Stimulated activated naive B cell treated with anti-CD40 and anti-IgM and Interleukin-4, amounts not matched to agents 10 μg/mL and 1 μg/mL and 100 μg/mL, for 72 hours (primary cell): ENCODE measurements around the gene ARHGAP8.
A peak's percentile ranks its signal among the peaks of the same experiment; 100 is the strongest.

Experiments used
- ATAC-seq, 2 donors: fragments of 150-1000 bp; cut with Tn5 transposase; replicated peaks; 2 replicates each; pipeline ENCODE4 v1.10.0; 2021; ENCODE audit warnings: moderate library complexity in 1 of 2
- DNase-seq: peaks from one replicate; pipeline ENCODE4 v3.0.0; 2021
- H3K27ac Mint-ChIP-seq: one replicate; pipeline ENCODE4 v1.8.0; 2022; ENCODE audit warnings: mild to moderate bottlenecking, mixed read lengths
- H3K27me3 Mint-ChIP-seq, 2 donors: one replicate each; pipeline ENCODE4 v1.8.0; 2022; ENCODE audit warnings: mixed read lengths in 2 of 2
- H3K36me3 Mint-ChIP-seq, 2 donors: one replicate each; pipeline ENCODE4 v1.8.0; 2022; ENCODE audit warnings: mixed read lengths in 2 of 2, mild to moderate bottlenecking in 1 of 2
- H3K4me1 Mint-ChIP-seq, 2 donors: one replicate each; pipeline ENCODE4 v1.8.0; 2022; ENCODE audit warnings: mixed read lengths in 2 of 2, mild to moderate bottlenecking in 1 of 2
- H3K4me3 Mint-ChIP-seq, 2 donors: one replicate each; pipeline ENCODE4 v1.8.0; 2022; ENCODE audit warnings: mild to moderate bottlenecking in 2 of 2, mixed read lengths in 2 of 2, moderate library complexity in 1 of 2
- H3K9me3 Mint-ChIP-seq, 2 donors: one replicate each; pipeline ENCODE4 v1.8.0; 2022; ENCODE audit warnings: mixed read lengths in 2 of 2, mild to moderate bottlenecking in 1 of 2

ARHGAP8 gene

DNA sequence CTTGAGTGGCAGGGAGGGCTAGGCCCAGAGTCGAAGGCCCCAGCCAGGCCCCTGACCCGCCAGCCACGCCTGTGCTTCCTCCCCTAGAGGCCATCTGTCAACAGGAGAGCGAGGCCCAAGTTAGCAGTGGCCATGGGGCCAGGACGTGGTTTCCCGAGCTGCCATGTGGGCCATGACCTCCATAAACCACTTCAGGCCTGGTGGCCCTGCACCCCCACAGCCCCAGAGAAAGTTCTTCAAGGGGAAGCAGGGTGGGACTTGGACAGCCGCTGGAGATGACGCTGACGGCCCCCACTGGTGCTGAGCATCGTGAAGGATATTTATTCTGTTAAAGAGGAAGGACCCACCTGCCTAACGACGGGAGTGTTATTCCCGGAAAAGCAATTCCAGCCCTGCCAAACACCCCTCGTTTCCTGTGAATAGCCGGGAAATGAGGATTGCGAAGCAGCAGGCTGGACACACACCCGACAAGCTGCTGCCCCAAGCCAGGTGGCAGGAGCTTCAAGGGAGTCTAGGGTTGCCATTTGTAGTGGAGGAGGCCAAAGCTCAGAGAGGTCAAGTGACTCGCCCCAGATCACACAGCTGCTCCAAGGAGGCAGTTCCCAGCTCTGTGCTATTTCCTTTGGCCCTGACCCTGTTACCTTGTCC lies 37.5 kb upstream of the ARHGAP8 start:
- Mint-ChIP-seq H3K9me3 (no peaks in the 10 kb centered on the region), H3K4me1 (peaks cover 21 to 36% of the 10 kb centered on the region in 2 donors), H3K4me3 (no peak overlapping the region), H3K27me3 (no peaks in the 10 kb centered on the region), H3K27ac (no peak overlapping the region), H3K36me3 (peaks cover 4 to 11% of the 10 kb centered on the region in 2 donors)
- ATAC-seq, result no peak
- no peak for DNase-seq

DNA sequence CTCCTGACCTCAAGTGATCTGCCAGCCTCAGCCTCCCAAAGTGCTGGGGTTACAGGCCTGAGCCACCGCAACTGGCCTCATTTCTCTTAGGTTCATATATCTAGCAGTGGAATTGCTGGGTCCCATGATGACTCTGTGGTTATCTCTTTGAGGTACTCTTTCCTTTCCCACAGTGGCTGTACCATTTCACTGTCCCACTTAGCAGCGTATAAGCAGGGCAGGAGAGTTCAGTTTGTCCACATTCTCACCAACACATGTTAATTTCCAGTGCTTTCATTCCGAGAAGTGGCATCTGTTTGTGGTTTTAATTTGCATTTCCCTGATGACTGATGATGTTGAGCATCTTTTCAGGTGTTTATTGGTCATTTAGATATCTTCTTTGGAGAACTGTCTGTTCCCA lies 34.0 kb upstream of the ARHGAP8 start:
- no peak overlapping the region for H3K27ac Mint-ChIP-seq
- H3K27me3 Mint-ChIP-seq, result no peaks in the 10 kb centered on the region
- DNase-seq (no peak), ATAC-seq (peak; percentile 63 to 92)
- H3K9me3 Mint-ChIP-seq, result no peaks in the 10 kb centered on the region
- H3K4me3 Mint-ChIP-seq, result no peak overlapping the region
- peaks cover 2 to 10% of the 10 kb centered on the region in 2 donors for H3K4me1 Mint-ChIP-seq
- peaks cover 5 to 22% of the 10 kb centered on the region in 2 donors for H3K36me3 Mint-ChIP-seq

DNA sequence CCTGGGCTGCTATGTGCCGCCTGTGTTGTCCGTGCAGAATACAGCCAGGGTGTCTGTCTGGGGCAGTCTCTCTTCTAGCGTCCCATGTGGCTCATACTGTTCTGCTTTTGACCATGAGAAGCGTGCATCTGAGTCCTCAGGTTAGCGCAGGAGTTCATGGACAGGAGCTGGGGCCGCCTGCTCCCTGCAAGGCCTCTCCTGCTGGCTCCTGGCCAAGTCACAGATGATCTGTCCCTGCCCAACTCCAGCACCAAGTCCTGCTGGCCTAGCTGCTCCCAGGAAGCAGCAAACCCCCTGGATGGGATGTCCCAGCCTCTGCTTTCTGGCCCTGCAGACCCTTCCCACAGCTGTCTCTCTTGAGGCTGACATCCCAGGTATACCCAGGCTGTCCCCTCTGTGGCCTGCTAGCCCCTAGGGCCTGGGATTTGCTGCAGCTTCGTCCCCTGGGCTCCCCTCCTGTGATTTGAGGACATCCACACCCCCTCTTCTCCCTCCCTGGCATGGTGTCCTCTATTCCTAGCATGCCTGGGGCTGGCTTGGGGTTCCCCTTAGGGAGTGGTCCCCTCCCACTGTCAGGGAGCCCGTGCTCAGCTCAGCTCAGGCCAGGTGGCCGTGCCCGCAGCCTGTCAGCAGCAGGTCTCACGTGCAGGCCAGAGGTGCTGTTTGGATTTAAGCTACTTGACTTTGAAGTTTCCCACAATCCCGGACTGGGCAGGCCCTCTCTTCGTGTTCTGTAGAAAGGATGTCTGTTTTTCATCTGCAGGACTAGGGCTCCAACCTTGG lies 32.6 kb upstream of the ARHGAP8 start:
- Mint-ChIP-seq H3K9me3 (no peaks in the 10 kb centered on the region), H3K36me3 (peaks cover 7 to 22% of the 10 kb centered on the region in 2 donors), H3K27ac (no peak overlapping the region), H3K4me3 (no peak overlapping the region), H3K4me1 (peaks cover 2 to 10% of the 10 kb centered on the region in 2 donors), H3K27me3 (no peaks in the 10 kb centered on the region)
- no peak for DNase-seq
- ATAC-seq, result no peak

DNA sequence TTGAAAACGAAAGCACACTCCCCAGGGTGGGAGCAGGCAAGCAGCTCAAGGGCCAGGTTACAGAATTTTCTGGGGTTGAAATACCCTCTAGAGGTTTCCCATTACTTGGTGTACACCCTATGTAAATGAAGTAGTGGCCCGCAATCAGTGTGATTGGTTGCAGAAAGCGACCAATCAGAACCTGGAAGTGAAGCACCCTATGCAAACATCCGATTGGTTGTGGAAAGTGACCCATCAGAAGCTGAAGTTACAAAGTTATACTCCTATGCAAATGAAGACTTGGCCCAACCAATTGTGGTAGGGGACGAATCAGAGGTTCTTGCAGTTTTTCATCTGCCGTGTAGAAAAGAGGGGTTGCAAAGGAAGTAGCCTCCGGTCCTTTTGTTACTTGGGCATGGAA lies 31.2 kb upstream of the ARHGAP8 start:
- peaks cover 2 to 10% of the 10 kb centered on the region in 2 donors for H3K4me1 Mint-ChIP-seq
- H3K27ac Mint-ChIP-seq, result no peak overlapping the region
- DNase-seq (no peak), ATAC-seq (no peak)
- H3K9me3 Mint-ChIP-seq, result no peaks in the 10 kb centered on the region
- no peaks in the 10 kb centered on the region for H3K27me3 Mint-ChIP-seq
- peaks cover 14 to 30% of the 10 kb centered on the region in 2 donors for H3K36me3 Mint-ChIP-seq
- no peak overlapping the region for H3K4me3 Mint-ChIP-seq

DNA sequence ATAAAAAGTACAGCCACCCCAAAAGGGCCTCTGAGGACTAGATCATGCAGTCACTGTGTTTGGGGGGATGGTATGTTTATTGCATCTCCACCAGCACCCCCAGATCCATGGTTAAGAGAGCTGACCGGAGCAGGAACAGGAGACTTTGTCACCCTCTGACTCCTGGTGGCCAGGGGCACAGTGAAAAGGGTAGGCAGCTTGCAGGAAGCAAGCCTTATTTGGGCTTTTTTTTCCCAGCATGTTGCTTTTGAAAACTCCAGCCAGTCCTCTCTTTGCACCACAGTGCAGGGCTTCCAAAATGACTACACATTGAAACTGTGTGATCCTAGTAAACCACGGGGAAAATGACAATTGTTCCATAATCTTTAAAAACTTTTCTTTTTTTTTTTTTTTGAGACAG lies 29.8 kb upstream of the ARHGAP8 start:
- Mint-ChIP-seq H3K9me3 (no peaks in the 10 kb centered on the region), H3K4me3 (no peak overlapping the region), H3K4me1 (peaks cover 2 to 10% of the 10 kb centered on the region in 2 donors), H3K27ac (no peak overlapping the region), H3K36me3 (peaks cover 14 to 33% of the 10 kb centered on the region in 2 donors), H3K27me3 (no peaks in the 10 kb centered on the region)
- DNase-seq (no peak), ATAC-seq (no peak)

DNA sequence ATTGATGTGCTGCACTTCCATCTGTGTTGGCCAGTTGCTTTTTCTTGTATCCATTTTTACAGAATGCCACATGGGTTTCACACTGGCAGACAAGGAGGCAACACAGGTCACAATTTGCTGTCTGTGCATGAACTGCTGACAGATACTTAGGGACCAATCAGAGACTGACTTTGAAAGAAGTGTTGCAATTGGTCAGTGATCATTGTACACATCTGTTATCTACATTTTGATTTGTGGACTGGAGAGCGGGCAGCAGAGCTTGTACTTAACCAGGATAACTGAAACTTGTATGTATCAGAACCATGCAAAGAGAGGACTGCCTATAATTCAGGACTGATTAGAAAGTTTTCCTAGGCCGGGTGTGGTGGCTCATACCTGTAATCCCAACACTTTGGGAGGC lies 28.6 kb upstream of the ARHGAP8 start:
- Mint-ChIP-seq H3K27me3 (peaks cover 0 to 9% of the 10 kb centered on the region in 2 donors), H3K36me3 (peaks cover 14 to 31% of the 10 kb centered on the region in 2 donors), H3K4me1 (peaks cover 6 to 11% of the 10 kb centered on the region in 2 donors), H3K4me3 (no peak overlapping the region), H3K27ac (no peak overlapping the region), H3K9me3 (no peaks in the 10 kb centered on the region)
- no peak for DNase-seq
- peak in 1 of 2 donors; percentile 33 for ATAC-seq

DNA sequence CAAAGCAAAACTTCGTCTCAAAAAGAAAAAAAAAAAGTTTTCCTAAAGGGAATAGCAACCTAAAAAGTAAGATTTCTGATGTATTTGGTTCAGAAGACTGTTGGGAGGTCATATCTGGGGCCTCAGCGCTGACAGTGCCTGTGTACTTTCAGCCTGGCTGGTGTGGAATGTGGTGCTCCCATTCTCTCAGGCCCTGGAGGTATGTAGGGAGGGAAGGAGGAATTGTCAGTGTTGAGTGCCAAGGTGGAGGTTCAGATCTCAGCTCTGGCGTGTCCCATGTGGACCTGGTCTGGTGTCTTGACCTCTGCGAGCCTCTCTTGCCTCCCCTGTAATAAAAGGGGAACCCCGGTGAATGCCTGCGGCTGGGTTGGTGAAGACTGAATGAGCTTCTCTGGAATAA lies 28.0 kb upstream of the ARHGAP8 start:
- Mint-ChIP-seq H3K27ac (no peak overlapping the region), H3K27me3 (peaks cover 0 to 15% of the 10 kb centered on the region in 2 donors), H3K36me3 (peaks cover 14 to 30% of the 10 kb centered on the region in 2 donors), H3K9me3 (no peaks in the 10 kb centered on the region), H3K4me3 (no peak overlapping the region), H3K4me1 (peaks cover 9 to 15% of the 10 kb centered on the region in 2 donors)
- ATAC-seq (no peak), DNase-seq (no peak)

DNA sequence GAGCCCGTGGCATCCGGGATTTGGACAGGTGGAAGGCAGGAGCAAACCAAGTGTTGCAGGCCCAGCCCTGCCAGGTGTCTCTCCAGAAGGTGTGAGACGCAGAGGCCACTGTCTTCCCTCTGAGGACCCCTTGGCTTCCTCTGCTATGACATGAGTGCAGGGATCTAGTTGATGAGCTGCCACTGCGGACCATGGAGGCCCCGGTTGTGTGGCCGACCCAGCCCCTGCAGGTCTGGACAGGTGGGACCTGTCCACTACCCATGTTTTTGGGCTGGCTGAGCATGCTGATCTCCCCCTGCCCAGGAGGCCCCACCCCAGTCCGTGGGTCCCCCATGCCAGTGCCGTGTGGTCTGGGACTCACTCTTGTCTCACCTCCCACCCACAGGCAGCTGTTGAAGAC lies 27.5 kb upstream of the ARHGAP8 start:
- H3K4me1 Mint-ChIP-seq, result peaks cover 8 to 19% of the 10 kb centered on the region in 2 donors
- H3K9me3 Mint-ChIP-seq, result no peaks in the 10 kb centered on the region
- H3K27me3 Mint-ChIP-seq, result peaks cover 0 to 20% of the 10 kb centered on the region in 2 donors
- H3K4me3 Mint-ChIP-seq, result no peak overlapping the region
- peaks cover 12 to 28% of the 10 kb centered on the region in 2 donors for H3K36me3 Mint-ChIP-seq
- ATAC-seq (no peak), DNase-seq (no peak)
- H3K27ac Mint-ChIP-seq, result no peak overlapping the region

DNA sequence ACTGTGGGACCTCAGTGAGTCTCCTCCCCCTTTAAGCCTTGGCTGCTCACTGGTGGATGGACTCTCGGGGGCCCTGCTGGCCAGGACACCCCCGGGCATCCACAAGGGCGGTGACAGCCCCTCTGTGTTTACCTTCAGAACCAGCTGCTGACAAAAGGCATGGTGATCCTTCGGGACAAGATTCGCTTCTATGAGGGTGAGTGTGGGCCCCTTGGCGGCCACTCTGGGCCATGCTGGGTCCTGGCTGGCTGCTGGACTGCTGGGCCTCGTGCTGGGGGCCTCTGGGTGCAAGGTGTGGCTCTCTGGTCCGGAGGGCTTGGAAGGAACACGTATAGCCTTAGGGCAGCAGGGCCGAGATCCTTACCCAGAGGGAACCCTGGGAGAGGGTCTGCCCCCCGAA lies 25.9 kb upstream of the ARHGAP8 start:
- ATAC-seq, result no peak
- Mint-ChIP-seq H3K4me3 (no peak overlapping the region), H3K27ac (no peak overlapping the region), H3K36me3 (peaks cover 12 to 24% of the 10 kb centered on the region in 2 donors), H3K27me3 (peaks cover 0 to 26% of the 10 kb centered on the region in 2 donors), H3K9me3 (no peaks in the 10 kb centered on the region), H3K4me1 (peaks cover 7 to 20% of the 10 kb centered on the region in 2 donors)
- no peak for DNase-seq

DNA sequence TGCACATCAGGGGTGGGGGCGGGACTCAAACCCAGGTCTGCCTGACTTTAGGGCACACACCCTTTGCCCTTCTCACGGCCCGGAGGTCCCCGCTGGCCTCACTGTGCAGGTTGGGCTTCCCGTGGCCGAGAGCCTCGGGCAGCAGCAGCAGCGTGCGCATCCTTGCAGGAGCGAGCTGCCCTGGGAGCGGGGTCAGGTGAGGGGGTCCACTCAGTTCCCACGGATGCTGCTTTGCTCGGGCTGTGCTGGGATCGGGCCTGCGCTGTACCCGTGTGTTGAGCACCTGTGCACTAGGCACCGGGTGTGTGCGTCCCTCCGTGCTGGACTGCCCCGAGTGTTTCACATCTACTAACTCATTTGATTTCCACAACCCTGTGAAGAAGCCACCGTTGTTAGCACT lies 25.2 kb upstream of the ARHGAP8 start:
- Mint-ChIP-seq H3K4me3 (no peak overlapping the region), H3K27ac (no peak overlapping the region), H3K4me1 (peaks cover 7 to 20% of the 10 kb centered on the region in 2 donors), H3K27me3 (peaks cover 0 to 26% of the 10 kb centered on the region in 2 donors), H3K36me3 (peaks cover 12 to 24% of the 10 kb centered on the region in 2 donors), H3K9me3 (no peaks in the 10 kb centered on the region)
- DNase-seq, result no peak
- ATAC-seq, result no peak

DNA sequence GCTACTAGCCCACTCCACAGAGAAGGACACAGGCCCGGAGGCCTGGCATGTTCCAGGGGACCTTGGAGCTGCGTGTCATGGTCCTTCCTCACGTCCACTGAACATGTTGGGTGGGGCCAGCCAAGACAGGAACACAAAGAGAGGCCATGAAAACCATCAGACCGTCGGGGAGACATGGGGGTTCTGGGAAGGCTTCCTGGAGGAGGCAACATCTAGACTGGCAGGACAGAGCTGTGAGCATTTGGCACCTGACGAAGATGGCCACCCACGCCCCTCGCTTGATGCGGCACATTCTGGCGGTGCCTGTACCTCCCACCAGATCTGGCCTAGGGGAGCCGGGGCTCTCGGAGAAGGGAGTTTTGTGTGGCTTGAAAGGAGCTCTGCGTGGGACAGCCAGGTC lies 24.7 kb upstream of the ARHGAP8 start:
- peaks cover 14 to 26% of the 10 kb centered on the region in 2 donors for H3K36me3 Mint-ChIP-seq
- peaks cover 0 to 26% of the 10 kb centered on the region in 2 donors for H3K27me3 Mint-ChIP-seq

DNA sequence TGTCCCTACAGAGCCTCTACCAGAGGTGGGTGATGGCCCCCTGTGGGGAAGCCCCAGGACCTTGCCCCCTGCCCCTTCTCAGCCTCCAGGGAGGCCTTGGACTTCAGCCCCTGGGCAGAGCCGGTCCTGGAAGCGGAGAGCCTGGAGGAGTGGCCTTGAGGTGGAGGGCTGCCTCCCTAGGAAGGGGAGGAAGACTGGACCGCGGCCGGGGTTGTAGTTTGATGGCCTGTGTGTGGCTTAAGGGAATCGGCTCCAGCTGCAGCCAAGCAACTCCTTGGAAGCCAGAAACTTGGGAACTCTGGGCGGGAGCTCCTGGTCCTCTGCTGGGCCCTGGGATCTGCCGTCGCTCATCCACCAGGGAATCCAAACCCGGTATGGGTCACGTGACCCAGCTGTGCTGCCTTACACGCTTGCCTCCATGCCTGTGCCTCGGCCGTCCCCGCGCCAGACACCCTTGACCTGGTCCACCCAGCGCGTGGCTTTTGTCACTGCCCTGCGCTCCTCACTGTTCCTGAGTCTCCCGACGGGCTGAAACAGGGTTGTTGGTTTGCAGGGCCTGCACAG lies 23.5 kb upstream of the ARHGAP8 start:
- H3K36me3 Mint-ChIP-seq, result peaks cover 15 to 27% of the 10 kb centered on the region in 2 donors
- peaks cover 7 to 20% of the 10 kb centered on the region in 2 donors for H3K4me1 Mint-ChIP-seq
- no peak for DNase-seq
- H3K9me3 Mint-ChIP-seq, result peaks cover 0 to 3% of the 10 kb centered on the region in 2 donors
- no peak for ATAC-seq
- H3K4me3 Mint-ChIP-seq, result peak overlapping the region in 1 of 2 donors; percentile 69
- H3K27me3 Mint-ChIP-seq, result peaks cover 0 to 26% of the 10 kb centered on the region in 2 donors
- H3K27ac Mint-ChIP-seq, result no peak overlapping the region

More for the DNA sequence above, 24.7 kb upstream of the ARHGAP8 start:
- ATAC-seq, result no peak
- Mint-ChIP-seq H3K4me3 (no peak overlapping the region), H3K27ac (no peak overlapping the region), H3K4me1 (peaks cover 7 to 20% of the 10 kb centered on the region in 2 donors), H3K9me3 (peaks cover 0 to 2% of the 10 kb centered on the region in 2 donors)
- DNase-seq, result no peak

DNA sequence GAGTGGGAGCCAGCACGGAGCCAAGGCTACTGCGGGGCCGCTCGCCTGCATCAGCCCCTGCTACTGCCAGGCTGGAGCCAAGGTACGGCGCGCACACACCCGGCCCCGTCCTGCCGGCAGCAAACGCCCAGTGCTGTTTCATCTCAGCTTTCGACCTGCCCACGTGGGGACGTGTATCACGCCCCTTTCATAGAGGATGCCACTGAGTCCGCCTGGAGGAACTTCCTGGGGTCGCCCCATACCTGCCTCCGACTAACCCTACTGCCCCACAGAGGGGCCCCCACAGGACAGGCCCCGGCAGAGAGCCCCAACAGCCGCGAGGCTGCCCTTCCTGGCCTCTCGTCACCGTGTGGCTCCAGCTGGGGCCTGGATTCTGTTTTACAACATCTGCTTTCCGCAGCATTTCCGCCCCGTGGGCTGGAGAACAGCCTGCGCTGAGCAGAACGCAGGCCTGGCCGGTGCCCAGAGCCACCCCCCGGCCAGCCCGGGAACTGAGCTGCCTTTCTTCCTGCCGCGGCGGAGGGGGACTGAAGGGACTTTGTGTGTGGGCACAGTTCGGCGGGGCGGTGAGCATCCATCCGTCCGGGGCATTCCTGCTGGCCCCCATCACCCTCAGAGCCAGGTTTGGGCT lies 22.9 kb upstream of the ARHGAP8 start:
- H3K27me3 Mint-ChIP-seq, result peaks cover 0 to 26% of the 10 kb centered on the region in 2 donors
- peak; percentile 18 for DNase-seq
- peak overlapping the region in 1 of 2 donors; percentile 69 for H3K4me3 Mint-ChIP-seq

DNA sequence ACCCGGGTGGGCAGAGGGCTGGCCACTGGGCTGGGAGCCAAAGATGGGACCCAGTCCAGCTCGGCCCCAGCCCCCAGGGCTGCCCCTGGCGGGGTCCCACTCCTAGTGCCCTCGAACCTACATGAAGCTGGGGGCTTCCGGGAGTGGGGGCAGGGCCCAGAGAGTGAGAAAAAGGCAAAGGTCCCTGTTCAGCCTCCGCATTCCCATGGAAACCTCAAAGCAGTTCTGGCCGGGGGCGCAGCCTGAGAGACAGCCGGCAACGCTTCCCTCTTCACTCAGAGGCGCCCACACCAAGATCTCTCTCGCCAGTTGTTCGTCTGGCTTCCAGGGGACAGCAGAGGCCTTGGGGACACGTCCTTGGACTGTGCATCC lies 22.4 kb upstream of the ARHGAP8 start:
- Mint-ChIP-seq H3K4me3 (no peak overlapping the region), H3K4me1 (peaks cover 7 to 20% of the 10 kb centered on the region in 2 donors), H3K9me3 (peaks cover 0 to 3% of the 10 kb centered on the region in 2 donors), H3K27me3 (peaks cover 0 to 26% of the 10 kb centered on the region in 2 donors), H3K36me3 (peaks cover 11 to 24% of the 10 kb centered on the region in 2 donors), H3K27ac (no peak overlapping the region)
- ATAC-seq, result no peak
- DNase-seq, result no peak

More for the DNA sequence above, 22.9 kb upstream of the ARHGAP8 start:
- peaks cover 13 to 25% of the 10 kb centered on the region in 2 donors for H3K36me3 Mint-ChIP-seq
- H3K9me3 Mint-ChIP-seq, result peaks cover 0 to 3% of the 10 kb centered on the region in 2 donors
- H3K27ac Mint-ChIP-seq, result no peak overlapping the region
- peak; percentile 79 to 84 for ATAC-seq
- H3K4me1 Mint-ChIP-seq, result peaks cover 7 to 20% of the 10 kb centered on the region in 2 donors
